Gastroesophageal sphincter (tissue), 3 donors: ENCODE data around the gene GADD45G.

Experiments
- EP300 ChIP-seq: sonication (generic); formaldehyde crosslinking; IDR thresholded peaks from one replicate; pipeline ENCODE4 v1.6.1; 2017; ENCODE audit warnings: antibody characterized with exemption, mild to moderate bottlenecking
- POLR2A ChIP-seq, 2 donors: fragments of 450-650 bp; IDR thresholded peaks; one replicate each; pipeline ENCODE4 v1.6.1; 2017; ENCODE audit warnings: antibody characterized with exemption in 2 of 2, mild to moderate bottlenecking in 2 of 2, moderate library complexity in 1 of 2
- POLR2AphosphoS5 ChIP-seq: sonication (generic); formaldehyde crosslinking; IDR thresholded peaks from one replicate; pipeline ENCODE4 v1.6.1; 2017; ENCODE audit warnings: antibody characterized with exemption
- TF ChIP-seq, protein P1 (sequence below), 4 experiments: fragments of 200-600 bp in 2 of 4; fragments of 450-650 bp in 2 of 4; sonication (generic) in 1 of 4; IDR thresholded peaks; one replicate each; pipeline ENCODE4 v1.5.1; 2017 to 2019; ENCODE audit warnings: antibody characterized with exemption in 4 of 4, mild to moderate bottlenecking in 2 of 4, moderate library complexity in 2 of 4

DNA sequence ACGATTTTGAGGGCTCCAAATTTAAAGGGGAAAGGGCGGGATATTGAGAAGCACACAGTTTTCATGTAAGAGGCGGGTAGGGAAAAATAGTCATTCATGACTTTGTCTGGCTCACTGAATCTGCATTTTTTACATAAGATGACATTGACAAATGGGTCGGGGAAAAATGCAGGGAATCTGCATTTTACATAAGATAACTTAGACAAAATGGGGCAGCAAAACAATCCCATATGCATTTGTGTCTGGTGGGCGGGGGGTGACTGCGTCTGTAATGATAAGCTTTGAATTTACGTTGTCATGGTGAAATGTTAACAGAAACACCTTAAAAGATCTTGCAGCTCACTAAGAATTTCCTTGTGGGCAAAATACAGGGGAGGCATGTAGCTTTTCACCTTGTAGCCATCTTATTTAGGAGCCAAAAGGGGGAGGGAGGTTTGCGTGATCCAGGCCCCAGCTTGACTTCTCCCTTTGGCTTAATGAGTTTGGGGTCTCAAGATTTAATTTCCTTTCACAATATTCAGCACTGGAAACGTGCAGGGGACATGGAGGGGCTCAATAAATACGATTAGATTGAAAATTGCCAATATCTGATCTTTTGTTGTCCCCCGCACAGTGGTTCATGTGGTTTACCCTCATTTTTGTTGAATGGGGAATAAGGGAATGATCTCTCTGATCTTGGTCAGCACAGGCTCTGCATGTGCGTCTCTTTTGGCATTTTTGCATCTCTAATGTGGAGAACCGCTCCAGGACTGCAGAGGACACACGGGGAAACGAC, 41.1 kb upstream of the GADD45G start:
- TF ChIP-seq, protein P1, sequence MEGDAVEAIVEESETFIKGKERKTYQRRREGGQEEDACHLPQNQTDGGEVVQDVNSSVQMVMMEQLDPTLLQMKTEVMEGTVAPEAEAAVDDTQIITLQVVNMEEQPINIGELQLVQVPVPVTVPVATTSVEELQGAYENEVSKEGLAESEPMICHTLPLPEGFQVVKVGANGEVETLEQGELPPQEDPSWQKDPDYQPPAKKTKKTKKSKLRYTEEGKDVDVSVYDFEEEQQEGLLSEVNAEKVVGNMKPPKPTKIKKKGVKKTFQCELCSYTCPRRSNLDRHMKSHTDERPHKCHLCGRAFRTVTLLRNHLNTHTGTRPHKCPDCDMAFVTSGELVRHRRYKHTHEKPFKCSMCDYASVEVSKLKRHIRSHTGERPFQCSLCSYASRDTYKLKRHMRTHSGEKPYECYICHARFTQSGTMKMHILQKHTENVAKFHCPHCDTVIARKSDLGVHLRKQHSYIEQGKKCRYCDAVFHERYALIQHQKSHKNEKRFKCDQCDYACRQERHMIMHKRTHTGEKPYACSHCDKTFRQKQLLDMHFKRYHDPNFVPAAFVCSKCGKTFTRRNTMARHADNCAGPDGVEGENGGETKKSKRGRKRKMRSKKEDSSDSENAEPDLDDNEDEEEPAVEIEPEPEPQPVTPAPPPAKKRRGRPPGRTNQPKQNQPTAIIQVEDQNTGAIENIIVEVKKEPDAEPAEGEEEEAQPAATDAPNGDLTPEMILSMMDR (IDR thresholded peaks at IDR 0.05): no peak
- TF ChIP-seq POLR2A (IDR thresholded peaks at IDR 0.05) (no peak), POLR2AphosphoS5 (no peak), EP300 (no peak)
